Activated T-cell treated with anti-CD3 and anti-CD28 coated beads, Interleukin-2, amount 50 U/mL, for 4 hours (primary cell): ENCODE results near the gene SUSD2. TPM values are rescaled to one million over a fixed set of nuclear protein-coding genes. Genes with fewer than 3 reads are reported as not detected.

ENCODE experiments used
- ATAC-seq, 2 donors: fragments of 200-7000 bp; cut with Tn5 transposase; one replicate each; pipeline ENCODE4 v1.10.0; 2021
- DNase-seq: peaks from one replicate; pipeline ENCODE4 v3.0.0-alpha.2; 2020
- H3K27me3 Mint-ChIP-seq: one replicate; pipeline ENCODE4 v1.8.0; 2021; ENCODE audit warnings: low read depth, mixed read lengths
- H3K36me3 Mint-ChIP-seq: one replicate; pipeline ENCODE4 v1.8.0; 2022; ENCODE audit warnings: mixed read lengths; ENCODE audit not compliant: insufficient read depth
- H3K4me1 Mint-ChIP-seq: one replicate; pipeline ENCODE4 v1.8.0; 2021; ENCODE audit warnings: low read depth, mixed read lengths
- H3K4me3 Mint-ChIP-seq: one replicate; pipeline ENCODE4 v1.8.0; 2021; ENCODE audit warnings: mild to moderate bottlenecking, moderate library complexity, mixed read lengths
- H3K9me3 Mint-ChIP-seq: one replicate; pipeline ENCODE4 v1.8.0; 2021; ENCODE audit warnings: mixed read lengths
- total RNA-seq, 3 donors: library from RNA; stranded (reverse); gene quantifications; one replicate each; pipeline ENCODE4 v1.2.1, GENCODE V29; 2021

Gene SUSD2
- total RNA-seq, 3 donors from 2014 or later, result 1.2 to 1.7 (median 1.6) TPM

DNA sequence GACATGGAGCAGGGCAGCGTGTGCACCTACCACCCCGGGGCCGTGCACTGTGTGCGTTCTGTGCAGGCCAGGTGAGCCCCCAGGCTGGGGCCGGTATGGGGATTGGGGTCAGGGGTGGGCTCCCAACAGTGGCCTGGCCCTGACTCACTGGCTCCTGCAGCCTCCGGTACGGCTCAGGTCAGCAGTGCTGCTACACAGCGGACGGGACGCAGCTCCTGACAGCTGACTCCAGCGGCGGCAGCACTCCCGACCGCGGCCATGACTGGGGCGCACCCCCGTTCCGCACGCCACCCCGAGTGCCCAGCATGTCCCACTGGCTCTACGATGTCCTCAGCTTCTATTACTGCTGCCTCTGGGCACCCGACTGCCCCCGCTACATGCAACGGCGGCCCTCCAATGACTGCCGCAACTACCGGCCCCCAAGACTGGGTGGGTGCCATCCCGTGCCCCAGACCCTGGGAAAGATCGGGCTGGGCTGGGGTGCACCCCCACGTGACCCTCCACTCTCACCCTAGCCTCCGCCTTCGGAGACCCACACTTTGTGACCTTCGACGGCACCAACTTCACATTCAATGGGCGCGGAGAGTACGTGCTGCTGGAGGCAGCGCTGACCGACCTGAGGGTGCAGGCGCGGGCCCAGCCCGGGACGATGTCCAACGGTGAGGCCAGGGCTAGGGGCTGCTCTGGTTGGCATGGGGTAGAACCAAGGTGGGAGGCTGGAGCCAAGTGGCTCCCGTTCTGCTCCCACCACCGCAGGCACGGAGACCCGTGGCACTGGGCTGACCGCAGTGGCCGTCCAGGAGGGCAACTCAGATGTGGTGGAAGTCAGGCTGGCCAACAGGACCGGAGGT lies 4.4 kb downstream of the SUSD2 start:
- Mint-ChIP-seq H3K9me3 (no peaks in the 10 kb centered on the region), H3K4me3 (no peak overlapping the region), H3K27me3 (no peaks in the 10 kb centered on the region), H3K36me3 (no peaks in the 10 kb centered on the region), H3K4me1 (no peaks in the 10 kb centered on the region)
- DNase-seq (no peak), ATAC-seq (no peak)

DNA sequence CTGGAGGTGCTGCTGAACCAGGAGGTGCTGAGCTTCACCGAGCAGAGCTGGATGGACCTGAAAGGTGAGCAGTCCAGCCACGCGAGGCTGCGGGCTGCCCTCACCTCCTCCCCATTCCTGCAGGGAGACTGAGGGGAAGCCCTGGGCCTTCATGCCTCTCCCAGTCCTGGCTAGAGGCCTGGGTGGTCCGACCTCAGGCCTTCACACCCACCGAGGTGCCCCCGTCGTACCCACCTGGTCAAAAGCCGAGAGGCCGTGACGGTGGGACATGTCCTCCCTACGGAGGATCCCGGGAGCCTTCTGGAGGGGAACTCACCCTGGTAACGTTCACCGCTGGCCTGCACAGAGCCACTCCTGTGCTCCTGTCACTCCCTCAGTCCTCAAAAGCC lies 5.1 kb downstream of the SUSD2 start:
- ATAC-seq (no peak), DNase-seq (no peak)
- Mint-ChIP-seq H3K27me3 (no peaks in the 10 kb centered on the region), H3K4me1 (no peaks in the 10 kb centered on the region), H3K9me3 (no peaks in the 10 kb centered on the region), H3K36me3 (no peaks in the 10 kb centered on the region), H3K4me3 (no peak overlapping the region)

DNA sequence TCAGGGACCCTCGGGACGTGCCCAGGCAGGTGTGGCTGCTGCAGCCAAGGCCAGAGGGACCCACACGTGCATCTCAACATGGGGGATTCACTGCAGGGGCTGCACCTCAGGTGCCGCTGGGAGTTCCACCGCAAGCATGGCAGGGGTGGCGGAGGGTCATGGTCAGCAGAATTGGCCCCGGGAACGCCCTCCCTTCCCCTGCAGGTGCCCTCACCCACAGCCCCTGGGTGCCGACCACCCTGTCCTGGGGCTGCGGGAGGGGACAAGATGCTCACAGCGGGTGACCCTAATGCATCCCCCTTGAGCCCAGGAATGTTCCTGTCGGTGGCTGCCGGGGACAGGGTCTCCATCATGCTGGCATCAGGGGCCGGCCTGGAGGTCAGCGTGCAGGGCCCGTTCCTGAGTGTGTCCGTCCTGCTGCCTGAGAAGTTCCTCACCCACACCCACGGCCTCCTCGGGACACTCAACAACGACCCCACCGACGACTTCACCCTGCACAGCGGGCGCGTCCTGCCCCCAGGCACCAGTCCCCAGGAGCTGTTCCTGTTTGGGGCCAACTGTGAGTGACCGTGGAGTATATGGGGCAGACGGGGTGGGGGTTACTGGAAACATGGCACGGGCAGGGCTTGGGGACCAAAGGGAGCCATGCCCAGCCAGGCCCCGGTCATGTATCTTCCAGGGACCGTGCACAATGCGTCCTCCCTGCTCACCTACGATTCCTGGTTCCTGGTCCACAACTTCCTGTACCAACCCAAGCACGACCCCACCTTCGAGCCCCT lies 5.8 kb downstream of the SUSD2 start:
- ATAC-seq (no peak), DNase-seq (no peak)
- Mint-ChIP-seq H3K27me3 (no peaks in the 10 kb centered on the region), H3K4me3 (no peak overlapping the region), H3K9me3 (no peaks in the 10 kb centered on the region), H3K36me3 (no peaks in the 10 kb centered on the region), H3K4me1 (no peaks in the 10 kb centered on the region)

DNA sequence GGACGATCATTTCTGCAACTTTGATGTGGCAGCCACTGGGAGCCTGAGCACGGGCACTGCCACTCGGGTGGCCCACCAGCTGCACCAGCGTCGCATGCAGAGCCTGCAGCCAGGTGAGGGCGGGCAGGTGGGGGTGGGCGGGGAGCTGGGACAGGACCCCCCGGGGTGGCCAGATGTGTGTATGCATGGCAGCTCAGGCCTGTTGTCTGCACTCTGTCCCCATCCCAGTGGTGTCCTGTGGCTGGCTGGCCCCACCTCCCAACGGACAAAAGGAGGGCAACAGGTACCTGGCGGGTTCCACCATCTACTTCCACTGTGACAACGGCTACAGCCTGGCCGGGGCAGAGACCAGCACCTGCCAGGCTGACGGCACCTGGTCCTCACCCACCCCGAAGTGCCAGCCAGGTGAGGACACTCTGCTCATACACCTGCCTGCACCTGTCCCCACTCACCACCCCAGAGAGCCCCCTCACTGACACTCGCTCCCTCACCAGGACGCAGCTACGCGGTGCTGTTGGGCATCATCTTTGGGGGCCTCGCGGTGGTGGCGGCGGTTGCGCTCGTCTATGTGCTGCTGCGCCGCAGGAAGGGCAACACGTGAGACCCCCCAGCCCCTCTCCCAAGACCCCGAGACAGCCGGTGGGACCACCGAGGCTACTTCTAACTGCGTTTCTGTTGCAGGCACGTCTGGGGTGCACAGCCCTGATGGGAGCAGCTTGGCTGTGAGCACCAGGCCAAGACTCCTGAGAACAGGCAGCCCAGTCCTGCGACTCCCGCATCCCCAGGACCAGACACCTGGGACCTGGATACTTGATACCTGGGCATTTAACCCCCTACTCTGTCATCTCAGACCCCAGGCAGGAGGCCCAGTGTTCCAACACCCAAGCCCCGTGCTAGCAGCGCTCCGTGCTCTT lies 6.7 kb downstream of the SUSD2 start:
- Mint-ChIP-seq H3K4me3 (no peak overlapping the region), H3K36me3 (no peaks in the 10 kb centered on the region), H3K4me1 (no peaks in the 10 kb centered on the region), H3K9me3 (no peaks in the 10 kb centered on the region), H3K27me3 (no peaks in the 10 kb centered on the region)
- DNase-seq (no peak), ATAC-seq (no peak)

DNA sequence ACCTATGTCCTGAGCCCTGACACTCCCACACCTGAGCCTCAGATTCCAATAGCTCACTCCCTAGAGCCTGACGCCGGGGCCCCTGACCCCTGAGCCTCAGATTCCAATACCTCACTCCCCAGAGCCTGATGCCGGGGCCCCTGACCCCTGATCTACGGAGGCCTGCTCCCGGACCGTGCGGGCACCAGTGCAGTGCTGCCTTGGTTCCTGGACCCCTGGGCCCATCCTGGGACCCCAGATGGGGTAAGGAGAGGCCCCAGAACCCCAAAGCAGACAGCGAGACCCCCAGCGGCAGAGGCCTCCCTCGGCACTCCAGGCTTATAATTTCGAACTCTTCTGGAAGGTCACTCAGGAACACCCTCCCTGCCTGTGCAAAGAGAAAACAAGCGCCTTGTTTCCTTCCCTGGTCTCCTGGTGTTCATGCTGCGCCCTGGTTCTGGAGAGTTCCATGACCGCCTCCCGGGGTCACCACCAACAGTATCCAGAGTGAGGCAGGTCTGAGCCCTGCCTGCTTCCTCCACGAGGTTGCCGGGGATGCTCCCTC lies 7.5 kb downstream of the SUSD2 start:
- DNase-seq (no peak), ATAC-seq (no peak)
- Mint-ChIP-seq H3K36me3 (no peaks in the 10 kb centered on the region), H3K4me1 (no peaks in the 10 kb centered on the region), H3K27me3 (no peaks in the 10 kb centered on the region), H3K4me3 (no peak overlapping the region), H3K9me3 (no peaks in the 10 kb centered on the region)

DNA sequence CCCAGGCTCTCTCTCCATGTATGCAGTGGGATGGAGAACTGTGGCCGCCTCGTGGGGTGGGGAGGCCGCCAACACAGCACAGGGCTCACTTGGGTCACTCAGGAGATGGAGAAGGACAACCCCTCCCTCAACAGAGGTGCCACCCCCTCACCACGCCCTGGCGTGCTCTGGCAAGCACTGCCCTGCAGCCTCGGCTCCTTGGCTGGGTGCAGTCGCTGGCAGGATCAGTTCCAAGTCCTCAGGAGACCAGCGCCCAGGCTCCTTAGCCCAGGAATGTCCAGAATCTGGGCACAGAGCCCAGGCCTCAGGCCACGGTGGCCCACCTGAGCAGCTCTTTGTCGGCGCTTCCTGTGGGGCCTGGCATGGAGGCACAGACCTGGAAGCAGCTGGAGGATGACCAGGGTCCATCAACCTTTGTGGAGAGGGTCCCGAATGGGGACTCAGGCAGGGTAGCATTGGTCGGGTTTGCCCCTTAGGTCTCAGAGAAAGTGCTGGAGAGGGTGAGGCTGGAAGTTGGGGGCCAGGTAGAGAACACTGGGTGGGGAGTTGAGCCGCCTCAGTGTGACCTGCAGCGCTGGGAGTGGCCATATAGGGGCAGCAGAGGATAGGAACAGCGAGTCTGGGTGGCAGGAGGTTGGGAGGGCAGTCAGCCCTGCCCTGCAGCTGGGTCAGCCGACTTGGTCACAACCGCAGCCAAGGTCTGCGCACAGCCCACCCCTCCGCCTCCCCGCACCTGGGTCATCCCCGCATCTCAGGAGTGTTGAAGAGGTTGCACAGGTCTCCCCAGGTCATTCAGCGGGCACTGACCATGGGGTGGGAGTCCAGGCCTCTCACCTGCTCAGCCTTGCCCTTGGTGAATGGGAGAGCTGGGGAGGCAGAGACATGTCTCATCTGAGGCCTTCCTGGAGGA lies 8.2 kb downstream of the SUSD2 start:
- Mint-ChIP-seq H3K27me3 (no peaks in the 10 kb centered on the region), H3K4me1 (no peaks in the 10 kb centered on the region), H3K36me3 (no peaks in the 10 kb centered on the region), H3K4me3 (no peak overlapping the region), H3K9me3 (no peaks in the 10 kb centered on the region)
- DNase-seq, result no peak
- peak; percentile 48 to 55 for ATAC-seq

DNA sequence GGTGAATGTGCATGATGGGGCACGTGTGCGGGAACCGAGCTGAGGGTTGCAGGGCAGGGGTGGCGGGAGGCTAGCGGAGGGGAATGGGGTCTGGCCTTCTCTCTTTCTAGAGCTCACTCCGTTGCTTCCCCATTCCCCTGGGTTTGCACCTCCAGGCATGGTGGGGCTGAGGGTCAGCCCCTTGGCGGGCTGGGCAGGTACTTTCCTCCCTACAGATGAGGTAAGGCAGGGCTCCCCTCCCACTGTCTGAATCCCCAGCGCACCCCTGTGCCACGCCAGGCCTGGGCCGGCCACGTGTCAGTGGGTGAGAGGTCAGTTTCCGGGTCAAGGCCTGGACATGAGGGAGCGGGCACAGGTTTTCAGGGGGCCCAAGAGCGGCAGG lies 8.9 kb downstream of the SUSD2 start:
- Mint-ChIP-seq H3K27me3 (no peaks in the 10 kb centered on the region), H3K9me3 (no peaks in the 10 kb centered on the region), H3K4me1 (no peaks in the 10 kb centered on the region), H3K36me3 (no peaks in the 10 kb centered on the region), H3K4me3 (no peak overlapping the region)
- DNase-seq (no peak), ATAC-seq (no peak)

DNA sequence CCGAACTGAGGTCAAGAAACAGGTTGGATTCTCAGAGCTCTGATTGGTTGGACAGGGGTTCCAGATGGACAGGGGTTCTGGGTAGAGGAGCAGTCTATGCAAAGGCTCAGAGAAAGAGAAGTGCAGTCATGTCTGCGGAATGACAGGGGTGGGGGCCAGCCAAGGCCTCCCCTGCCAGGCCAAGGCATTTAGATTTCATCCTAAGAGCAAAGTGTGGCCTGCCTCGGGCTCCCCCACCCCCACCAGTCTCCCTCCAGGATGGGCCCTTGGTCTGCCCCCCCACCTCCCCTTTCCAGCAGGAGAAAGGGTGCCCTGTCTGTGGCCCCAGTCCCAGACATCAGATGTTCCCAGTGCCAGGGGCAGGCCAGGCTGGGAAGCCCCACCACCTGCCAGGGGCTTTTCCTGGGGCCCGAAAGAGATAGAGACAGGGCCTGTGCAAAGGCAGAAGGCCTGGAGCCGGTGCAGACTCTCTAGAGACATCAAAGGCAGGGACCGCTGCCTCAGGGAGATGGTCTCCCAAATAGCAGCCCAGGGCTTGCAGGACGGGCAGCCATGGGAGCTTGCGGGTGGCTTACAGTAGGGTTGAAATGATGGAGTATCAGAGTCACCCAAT lies 9.4 kb downstream of the SUSD2 start:
- H3K27me3 Mint-ChIP-seq, result no peaks in the 10 kb centered on the region
- H3K4me1 Mint-ChIP-seq, result no peaks in the 10 kb centered on the region
- ATAC-seq, result no peak

DNA sequence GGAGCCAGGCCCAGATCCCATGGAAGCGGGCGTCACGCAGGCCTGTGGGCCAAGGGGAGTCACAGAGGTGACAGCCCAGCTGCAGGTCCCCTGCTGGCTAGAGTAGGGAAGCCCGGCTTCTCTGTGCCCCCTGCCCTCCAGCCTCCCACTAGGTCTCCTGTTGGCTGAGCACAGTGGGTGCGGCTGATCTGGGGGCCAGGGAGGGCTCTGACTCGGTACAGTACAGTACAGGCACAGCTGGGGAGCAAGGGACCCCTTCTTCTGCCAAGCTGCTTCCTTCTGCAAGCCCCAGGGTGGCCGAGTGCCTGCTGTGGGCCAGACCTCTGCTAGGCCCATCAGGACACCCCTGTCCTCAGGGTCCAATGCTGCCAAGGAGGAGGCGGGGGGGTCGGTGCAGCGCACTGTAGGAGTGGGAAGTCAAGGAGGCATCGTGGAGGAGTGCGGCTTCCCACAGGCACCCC lies 10.1 kb downstream of the SUSD2 start:
- Mint-ChIP-seq H3K27me3 (no peaks in the 10 kb centered on the region), H3K4me1 (no peaks in the 10 kb centered on the region), H3K36me3 (no peaks in the 10 kb centered on the region), H3K9me3 (no peaks in the 10 kb centered on the region), H3K4me3 (no peak overlapping the region)
- DNase-seq (no peak), ATAC-seq (no peak)

More for the DNA sequence above, 9.4 kb downstream of the SUSD2 start:
- H3K36me3 Mint-ChIP-seq, result no peaks in the 10 kb centered on the region
- no peak for DNase-seq
- no peak overlapping the region for H3K4me3 Mint-ChIP-seq
- H3K9me3 Mint-ChIP-seq, result no peaks in the 10 kb centered on the region

DNA sequence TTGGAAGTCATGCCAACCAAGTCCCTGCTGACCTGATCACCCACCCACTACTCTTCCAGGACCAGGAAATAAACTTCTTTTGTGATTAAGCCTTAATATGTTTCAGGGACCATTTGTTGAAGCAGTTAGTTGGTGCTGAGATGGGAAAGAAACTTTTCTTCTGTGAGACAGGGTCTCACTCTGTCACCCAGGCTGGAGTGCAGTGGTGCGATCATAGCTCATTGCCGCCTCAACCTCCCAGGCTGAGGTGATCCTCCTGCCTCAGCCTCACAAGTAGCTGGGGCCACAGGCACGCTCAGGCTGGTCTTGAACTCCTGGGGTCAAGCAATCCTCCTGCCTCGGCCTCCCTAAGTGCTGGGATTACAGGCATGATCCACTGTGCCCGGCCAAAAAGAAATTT lies 10.6 kb downstream of the SUSD2 start:
- ATAC-seq, result no peak
- no peaks in the 10 kb centered on the region for H3K36me3 Mint-ChIP-seq

DNA sequence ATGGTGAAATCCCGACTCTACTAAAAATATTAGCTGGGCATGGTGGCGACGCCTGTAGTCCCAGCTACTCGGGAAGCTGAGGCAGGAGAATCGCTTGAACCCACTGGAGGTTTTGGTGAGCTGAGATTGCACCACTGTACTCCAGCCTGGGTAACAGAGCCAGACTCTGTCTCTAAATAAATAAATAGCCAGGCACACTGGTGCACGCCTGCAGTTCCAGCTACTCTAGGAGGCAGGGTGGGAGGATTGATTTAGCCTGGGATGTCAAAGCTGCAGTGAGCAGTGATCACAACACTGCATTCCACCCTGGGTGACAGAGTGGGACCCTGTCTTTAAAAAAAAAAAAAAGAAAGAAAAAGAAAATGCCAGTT lies 17.4 kb downstream of the SUSD2 start:
- DNase-seq (no peak), ATAC-seq (no peak)
- H3K4me3 Mint-ChIP-seq, result no peak overlapping the region
- H3K4me1 Mint-ChIP-seq, result peaks cover 7% of the 10 kb centered on the region
- no peaks in the 10 kb centered on the region for H3K27me3 Mint-ChIP-seq
- H3K9me3 Mint-ChIP-seq, result no peaks in the 10 kb centered on the region
- H3K36me3 Mint-ChIP-seq, result no peaks in the 10 kb centered on the region

More for the DNA sequence above, 10.6 kb downstream of the SUSD2 start:
- H3K9me3 Mint-ChIP-seq, result no peaks in the 10 kb centered on the region
- no peak overlapping the region for H3K4me3 Mint-ChIP-seq
- H3K27me3 Mint-ChIP-seq, result no peaks in the 10 kb centered on the region
- DNase-seq, result no peak
- no peaks in the 10 kb centered on the region for H3K4me1 Mint-ChIP-seq

DNA sequence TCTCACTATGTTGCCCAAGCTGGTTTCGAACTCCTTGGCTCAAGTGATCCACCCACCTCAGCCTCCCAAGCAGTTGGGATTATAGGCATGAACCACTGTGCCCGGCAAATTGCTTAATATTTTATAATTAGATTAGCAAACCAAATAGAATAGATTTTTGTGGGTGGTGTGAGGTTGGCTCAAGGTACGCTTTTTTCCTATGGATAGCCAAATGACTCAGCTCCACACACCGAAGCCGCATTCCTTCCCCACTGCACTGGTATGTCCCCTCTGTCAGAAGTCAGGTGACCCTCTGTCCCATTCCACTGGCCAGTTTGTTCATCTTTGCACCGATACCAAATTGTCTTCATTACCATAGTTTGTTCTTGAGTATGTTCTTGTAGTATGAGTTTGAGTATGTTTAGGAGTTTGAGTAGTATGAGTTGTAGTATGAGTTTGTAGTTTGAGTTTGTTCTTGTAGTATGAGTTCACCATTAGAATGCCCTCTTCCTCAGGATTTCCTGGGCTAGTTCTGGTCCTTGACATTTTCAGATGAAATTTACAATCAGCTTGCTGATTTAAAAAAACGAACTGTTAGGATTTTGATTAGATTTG lies 19.4 kb downstream of the SUSD2 start:
- peaks cover 7% of the 10 kb centered on the region for H3K4me1 Mint-ChIP-seq
- no peaks in the 10 kb centered on the region for H3K27me3 Mint-ChIP-seq
- H3K4me3 Mint-ChIP-seq, result no peak overlapping the region
- no peaks in the 10 kb centered on the region for H3K9me3 Mint-ChIP-seq
- DNase-seq (no peak), ATAC-seq (no peak)
- H3K36me3 Mint-ChIP-seq, result no peaks in the 10 kb centered on the region
